ENCODE results near the gene AHRR.

DNA sequence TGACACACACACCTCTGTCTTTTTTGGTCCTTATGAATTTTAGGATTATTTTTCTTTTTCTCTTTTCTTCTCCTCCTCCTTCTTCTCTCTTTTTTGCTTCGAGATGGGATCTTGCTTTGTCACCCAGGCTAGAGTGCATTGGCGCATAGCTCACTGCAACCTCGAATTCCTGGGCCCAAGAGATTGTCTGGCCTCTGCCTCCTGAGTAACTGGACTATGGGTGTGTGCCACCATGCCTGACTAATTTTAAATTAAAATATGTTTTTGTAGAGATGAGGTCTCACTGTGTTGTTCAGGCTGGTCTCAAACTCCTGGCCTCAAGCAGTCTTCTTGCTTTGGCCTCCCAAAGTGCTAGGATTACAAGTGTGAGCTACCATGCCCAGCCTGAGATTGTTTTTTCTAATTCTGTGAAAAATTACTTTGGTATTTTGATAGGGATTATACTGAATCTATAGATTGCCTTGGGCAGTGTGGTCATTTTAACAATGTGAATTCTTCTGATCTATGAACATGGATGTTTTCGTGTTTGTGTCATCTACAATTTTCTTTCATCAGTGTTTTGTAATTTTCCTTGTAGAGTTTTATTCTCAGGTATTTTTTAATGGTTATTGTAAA, 7.7 kb downstream of the AHRR start:
- TF ChIP-seq CTCF (IDR thresholded peaks at IDR 0.05) (no peak), POLR2A (IDR thresholded peaks at IDR 0.05) (no peak)
